Measurements from ENCODE around the gene DPP6.

- no peak for TF ChIP-seq POLR2A (IDR thresholded peaks at IDR 0.05; ENCODE audit: low read length)
- no peak for TF ChIP-seq GATA1 (IDR thresholded peaks at IDR 0.05; ENCODE audit: low read depth, low read length)
Measured at GRCh38 chr7:154546946-154547587, 494.9 kb downstream of the DPP6 start.
